ENCODE data around the gene KRT2.

Gene KRT2

DNA sequence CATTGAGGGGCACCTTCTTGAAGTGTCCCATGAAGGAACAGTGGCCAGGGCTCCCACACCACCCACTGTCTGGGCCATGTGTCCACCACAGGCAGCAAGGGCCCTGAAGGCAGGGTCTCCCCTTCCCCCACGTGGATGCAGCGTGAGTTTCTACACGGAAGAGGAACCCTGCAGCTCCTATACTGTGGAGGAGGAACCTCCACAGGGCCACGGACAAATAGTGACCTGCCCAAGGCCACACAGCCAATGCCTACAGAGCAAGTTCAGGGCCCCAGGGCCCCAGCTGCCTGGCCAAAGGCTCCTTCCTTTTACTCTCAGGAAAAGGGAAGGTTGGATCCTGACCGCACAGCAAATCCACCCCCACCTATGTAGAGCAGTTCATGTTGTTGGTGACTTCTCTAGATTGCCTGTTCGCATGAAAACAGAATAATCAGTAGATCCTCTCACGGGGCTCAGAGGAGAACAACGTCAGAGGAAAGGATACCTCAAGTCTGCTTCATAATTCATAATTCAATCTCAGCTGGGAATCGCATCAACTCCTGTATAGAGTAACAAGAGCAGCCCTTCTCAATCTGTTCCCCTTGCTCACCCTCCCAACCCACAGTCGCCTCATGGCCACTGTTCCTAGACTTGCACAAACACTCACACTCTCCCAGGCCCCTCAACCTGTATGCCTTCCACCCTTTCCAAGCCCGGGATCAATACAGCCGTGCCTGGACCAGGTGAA, 22.6 kb downstream of the KRT2 start:
- no peak for TF ChIP-seq EGR1 (IDR thresholded peaks at IDR 0.05)
- no peak for TF ChIP-seq ZBTB7A (IDR thresholded peaks at IDR 0.05; ENCODE audit: low read depth)
- no peak for TF ChIP-seq FOXM1 (IDR thresholded peaks at IDR 0.05; ENCODE audit: borderline replicate concordance, low read depth)
- TF ChIP-seq, protein P1, sequence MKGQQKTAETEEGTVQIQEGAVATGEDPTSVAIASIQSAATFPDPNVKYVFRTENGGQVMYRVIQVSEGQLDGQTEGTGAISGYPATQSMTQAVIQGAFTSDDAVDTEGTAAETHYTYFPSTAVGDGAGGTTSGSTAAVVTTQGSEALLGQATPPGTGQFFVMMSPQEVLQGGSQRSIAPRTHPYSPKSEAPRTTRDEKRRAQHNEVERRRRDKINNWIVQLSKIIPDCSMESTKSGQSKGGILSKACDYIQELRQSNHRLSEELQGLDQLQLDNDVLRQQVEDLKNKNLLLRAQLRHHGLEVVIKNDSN (IDR thresholded peaks at IDR 0.05): no peak

DNA sequence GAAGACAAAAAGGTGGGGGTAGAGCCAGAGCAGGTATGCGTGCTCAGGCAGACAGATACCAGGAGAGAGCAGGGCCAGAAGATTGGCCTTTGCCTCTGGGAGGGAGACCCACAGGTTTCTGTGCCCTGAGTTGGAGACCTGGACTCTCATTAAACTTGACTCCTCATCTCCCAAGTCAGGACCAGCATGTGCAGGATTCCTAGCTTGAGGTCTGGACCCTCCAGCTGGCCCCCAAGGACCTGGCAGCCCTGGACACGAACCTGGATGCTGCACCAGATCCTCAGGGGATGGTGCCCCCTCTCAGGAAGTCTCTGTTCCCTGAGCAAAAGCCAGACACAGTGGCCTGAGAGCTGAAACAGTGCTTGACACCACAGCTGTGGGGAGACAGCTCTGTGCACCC, 23.2 kb downstream of the KRT2 start:
- TF ChIP-seq EP300 (IDR thresholded peaks at IDR 0.05; ENCODE audit: borderline replicate concordance) (no peak), TAF1 (IDR thresholded peaks at IDR 0.05; ENCODE audit: low read depth) (no peak), TEAD4 (IDR thresholded peaks at IDR 0.05) (no peak), RAD21 (IDR thresholded peaks at IDR 0.05; ENCODE audit: low read depth) (no peak), CREB1 (IDR thresholded peaks at IDR 0.05; ENCODE audit: low read depth) (no peak), ZBTB7A (IDR thresholded peaks at IDR 0.05; ENCODE audit: low read depth) (no peak)
- TF ChIP-seq, protein P2, sequence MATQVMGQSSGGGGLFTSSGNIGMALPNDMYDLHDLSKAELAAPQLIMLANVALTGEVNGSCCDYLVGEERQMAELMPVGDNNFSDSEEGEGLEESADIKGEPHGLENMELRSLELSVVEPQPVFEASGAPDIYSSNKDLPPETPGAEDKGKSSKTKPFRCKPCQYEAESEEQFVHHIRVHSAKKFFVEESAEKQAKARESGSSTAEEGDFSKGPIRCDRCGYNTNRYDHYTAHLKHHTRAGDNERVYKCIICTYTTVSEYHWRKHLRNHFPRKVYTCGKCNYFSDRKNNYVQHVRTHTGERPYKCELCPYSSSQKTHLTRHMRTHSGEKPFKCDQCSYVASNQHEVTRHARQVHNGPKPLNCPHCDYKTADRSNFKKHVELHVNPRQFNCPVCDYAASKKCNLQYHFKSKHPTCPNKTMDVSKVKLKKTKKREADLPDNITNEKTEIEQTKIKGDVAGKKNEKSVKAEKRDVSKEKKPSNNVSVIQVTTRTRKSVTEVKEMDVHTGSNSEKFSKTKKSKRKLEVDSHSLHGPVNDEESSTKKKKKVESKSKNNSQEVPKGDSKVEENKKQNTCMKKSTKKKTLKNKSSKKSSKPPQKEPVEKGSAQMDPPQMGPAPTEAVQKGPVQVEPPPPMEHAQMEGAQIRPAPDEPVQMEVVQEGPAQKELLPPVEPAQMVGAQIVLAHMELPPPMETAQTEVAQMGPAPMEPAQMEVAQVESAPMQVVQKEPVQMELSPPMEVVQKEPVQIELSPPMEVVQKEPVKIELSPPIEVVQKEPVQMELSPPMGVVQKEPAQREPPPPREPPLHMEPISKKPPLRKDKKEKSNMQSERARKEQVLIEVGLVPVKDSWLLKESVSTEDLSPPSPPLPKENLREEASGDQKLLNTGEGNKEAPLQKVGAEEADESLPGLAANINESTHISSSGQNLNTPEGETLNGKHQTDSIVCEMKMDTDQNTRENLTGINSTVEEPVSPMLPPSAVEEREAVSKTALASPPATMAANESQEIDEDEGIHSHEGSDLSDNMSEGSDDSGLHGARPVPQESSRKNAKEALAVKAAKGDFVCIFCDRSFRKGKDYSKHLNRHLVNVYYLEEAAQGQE (IDR thresholded peaks at IDR 0.05; ENCODE audit: low read depth): no peak
- TF ChIP-seq, protein P1 (IDR thresholded peaks at IDR 0.05): no peak
- TF ChIP-seq, protein P3, sequence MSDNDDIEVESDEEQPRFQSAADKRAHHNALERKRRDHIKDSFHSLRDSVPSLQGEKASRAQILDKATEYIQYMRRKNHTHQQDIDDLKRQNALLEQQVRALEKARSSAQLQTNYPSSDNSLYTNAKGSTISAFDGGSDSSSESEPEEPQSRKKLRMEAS (IDR thresholded peaks at IDR 0.05): no peak

DNA sequence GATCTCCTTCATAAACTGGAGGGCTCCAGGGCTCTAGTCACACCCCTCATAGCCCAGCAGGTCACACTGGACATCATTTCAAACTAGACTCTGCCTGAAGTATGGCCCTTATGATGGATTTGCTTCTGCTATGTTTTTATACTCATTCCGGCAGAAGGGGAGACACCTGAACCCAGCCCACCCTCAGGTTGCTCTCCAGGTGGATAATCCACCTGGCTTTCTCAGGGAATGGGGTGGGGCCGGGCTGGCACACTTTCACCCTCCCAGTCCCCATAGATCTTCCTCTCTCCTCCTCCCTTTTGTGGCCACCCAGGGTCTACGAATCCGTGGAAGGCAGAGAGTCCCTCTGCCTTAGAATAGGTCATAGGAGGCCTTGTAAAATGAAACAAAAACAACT, 23.9 kb downstream of the KRT2 start:
- TF ChIP-seq TAF1 (IDR thresholded peaks at IDR 0.05; ENCODE audit: low read depth) (no peak), CREB1 (IDR thresholded peaks at IDR 0.05; ENCODE audit: low read depth) (no peak), TEAD4 (IDR thresholded peaks at IDR 0.05) (no peak), CEBPB (IDR thresholded peaks at IDR 0.05) (no peak), NFIC (IDR thresholded peaks at IDR 0.05) (no peak)
- TF ChIP-seq, protein P2 (IDR thresholded peaks at IDR 0.05; ENCODE audit: low read depth): no peak

DNA sequence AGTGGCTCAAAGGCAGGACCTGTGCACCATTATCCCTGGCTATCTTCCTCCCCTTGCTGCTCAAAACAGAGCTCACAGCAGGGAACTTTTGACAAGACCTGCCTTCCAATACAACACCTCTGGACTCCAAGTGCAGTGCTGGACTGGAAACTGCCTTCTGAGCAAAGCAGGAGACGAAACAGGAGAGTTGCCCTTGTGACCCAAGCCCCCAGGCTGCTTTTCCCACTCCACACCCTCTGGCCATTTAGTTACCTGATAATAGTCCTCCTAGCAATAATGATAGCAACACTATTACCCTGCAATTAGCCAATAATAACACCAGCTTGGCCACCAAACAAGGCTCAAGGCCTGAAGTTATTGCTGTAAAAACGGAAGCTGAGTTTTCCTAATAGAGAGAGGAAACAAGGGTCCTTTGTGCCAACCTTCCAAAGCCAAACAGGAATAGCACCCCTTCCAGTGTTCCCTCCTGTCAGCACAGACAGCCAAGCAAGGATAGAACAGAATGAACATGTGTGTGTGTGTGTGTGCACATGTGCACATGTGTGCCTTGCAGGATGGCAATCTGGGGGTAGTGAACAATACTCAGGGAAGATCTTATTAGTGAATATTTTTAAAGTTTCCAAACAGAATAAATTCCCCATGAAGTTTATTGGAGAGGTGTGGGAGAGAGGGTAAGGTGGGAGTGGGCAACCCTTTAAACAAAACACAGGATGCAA, 24.5 kb downstream of the KRT2 start:
- no peak for TF ChIP-seq FOXM1 (IDR thresholded peaks at IDR 0.05; ENCODE audit: borderline replicate concordance, low read depth)
- TF ChIP-seq, protein P1 (IDR thresholded peaks at IDR 0.05): no peak
- no peak for TF ChIP-seq EP300 (IDR thresholded peaks at IDR 0.05; ENCODE audit: borderline replicate concordance)
- TF ChIP-seq, protein P3 (IDR thresholded peaks at IDR 0.05): no peak
- no peak for TF ChIP-seq TCF12 (IDR thresholded peaks at IDR 0.05; ENCODE audit: low read depth)
- TF ChIP-seq, protein P2 (IDR thresholded peaks at IDR 0.05; ENCODE audit: low read depth): no peak
- TF ChIP-seq ZBTB7A (IDR thresholded peaks at IDR 0.05; ENCODE audit: low read depth): no peak
- TF ChIP-seq CREB1 (IDR thresholded peaks at IDR 0.05; ENCODE audit: low read depth): no peak
- TF ChIP-seq EGR1 (IDR thresholded peaks at IDR 0.05): no peak
- no peak for TF ChIP-seq CEBPB (IDR thresholded peaks at IDR 0.05)
